Kidney tubule cell (primary cell): ENCODE measurements around the gene RPN2.

Experiments
- DNase-seq: peaks from one replicate; pipeline ENCODE4 v3.0.0-alpha.2; 2018; ENCODE audit warnings: low spot score

Gene RPN2

GRCh38 chr20:37266940-37267666, 88.0 kb downstream of the RPN2 start:
- DNase-seq: peak; percentile 15

DNA sequence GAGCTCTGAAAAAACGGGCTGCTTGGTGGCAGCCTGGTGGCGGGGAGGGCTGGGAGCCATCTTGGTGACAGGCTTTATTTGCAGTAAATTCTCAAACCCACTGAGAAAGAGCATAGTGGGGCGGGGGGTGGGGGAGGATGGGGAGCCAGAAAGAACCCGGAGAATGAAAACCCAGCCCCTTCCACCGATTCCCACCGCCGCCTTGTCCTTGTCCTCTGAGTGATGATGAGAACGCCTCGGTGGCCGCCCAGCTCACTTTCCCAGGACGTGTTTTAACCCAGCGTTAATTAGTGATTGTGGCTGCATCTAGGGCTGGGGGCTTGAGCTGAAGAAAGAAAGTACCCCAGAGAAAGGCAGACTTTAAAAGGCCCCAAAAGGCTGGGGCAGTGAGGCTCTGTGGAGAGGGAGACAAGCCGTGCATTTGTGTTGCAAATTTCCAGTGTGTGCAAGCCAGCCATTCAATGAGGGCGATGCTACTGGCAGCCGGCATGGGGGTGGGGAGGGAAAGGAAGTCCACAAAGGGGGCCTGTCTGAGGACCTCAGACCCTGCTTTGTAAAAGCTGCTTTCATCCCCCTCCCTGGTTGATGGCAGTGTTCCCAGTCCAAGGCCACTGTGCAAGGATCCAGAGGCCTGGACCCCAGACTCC, 88.7 kb downstream of the RPN2 start:
- DNase-seq: no peak

DNA sequence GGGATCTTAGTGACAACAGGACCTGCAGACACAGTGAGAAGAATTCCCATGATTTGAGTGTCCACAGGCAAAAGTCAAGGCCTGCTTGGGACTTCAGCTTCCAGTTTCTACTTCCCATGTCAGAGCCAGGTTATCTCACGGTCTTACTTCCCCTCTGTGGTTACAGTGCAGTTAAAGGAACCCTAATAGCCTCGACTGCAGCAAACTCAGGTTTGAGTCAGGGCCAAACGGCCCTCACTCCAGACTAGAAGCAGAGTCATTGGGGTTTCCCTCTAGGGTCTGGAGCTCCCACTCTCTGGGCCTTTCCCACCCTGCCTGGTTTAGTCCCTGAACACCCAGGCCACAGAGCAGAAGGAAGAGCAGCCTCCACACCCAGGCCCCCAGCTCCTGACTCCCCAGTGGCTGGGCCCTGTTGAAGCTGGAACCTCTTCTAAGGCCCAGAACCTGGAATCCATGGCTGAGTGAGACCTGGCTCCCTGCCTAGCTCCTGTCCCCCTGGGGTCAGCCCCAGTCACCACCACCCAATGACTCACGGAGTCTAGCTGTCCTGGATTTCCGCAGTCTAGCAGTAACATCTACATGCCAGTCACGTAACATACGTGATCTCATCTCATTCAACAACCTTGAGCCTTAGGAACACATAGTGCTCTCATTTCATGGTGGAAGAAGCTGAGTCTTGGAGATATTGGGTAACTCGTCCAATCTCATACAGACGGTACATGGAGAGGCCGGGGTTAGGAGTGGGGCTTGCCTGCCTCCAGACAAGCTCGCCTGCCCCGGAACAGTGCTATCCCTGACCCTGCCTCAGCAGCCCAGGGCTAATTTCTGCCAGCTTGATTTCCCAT, 91.7 kb downstream of the RPN2 start:
- DNase-seq: no peak

DNA sequence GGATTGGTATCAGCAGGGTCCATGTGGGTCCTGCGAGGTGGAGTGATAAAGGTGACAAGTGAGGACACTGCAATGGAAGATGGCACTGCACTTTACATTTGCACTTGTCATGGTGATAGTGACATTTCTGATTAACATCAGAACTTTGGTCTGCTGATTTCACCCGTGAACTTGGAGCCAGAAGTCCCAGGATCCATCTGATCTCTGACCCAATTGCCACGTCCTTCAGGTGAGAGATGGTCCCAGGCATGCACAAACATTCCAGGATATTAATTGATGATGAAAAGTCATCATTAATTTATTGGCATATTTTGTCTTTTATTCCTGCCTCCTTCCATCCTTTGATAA, 92.3 kb downstream of the RPN2 start:
- no peak for DNase-seq

DNA sequence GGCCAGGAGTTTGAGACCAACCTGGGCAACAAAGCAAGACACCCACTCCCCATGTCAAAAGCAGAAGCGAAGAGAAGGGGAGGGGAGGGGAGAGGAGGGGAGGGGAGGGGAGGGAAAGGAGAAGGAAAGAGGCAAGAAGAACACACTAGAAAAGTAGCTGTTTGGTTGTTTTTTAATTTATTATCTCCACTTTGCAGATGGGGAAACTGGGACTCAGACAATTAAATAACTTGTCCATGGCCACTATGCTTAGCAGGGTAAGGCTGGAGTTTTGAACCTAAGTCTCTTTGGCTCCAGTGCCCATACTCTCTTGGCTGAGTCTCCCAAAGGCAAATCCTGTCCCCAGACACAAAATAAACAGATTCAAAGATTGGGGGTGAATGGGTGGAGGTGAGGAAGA, 94.9 kb downstream of the RPN2 start:
- DNase-seq: no peak

DNA sequence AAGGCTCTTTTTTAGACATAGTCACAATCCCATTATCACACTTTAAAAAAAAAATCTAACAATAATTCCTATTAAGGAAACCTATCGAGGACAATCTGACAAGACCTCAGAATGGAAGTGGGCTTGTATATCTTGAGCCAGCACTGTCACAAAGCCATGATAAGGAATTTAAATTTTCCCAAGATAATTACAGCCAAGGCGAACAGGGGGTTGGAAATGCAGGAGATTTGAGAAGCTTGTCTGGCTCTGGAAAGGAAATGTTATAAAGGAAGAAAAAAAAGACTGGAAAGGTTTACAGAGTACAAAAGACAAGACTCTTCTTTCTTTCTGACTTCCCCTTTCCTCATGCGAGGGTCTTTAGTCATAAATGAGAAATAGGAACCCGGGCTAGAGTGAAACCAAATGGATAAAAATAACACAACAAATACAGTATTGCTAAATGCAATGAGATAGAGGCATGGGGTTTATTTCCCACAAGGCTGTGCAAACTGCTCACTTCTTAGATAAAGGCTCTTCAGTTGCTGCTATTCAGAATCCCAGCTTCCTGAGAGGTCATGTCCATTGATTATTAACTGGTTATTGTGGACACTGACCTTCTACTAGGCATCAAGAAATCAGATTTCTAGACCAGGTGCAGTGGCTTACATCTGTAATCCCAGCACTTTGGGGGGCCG, 95.9 kb downstream of the RPN2 start:
- no peak for DNase-seq

DNA sequence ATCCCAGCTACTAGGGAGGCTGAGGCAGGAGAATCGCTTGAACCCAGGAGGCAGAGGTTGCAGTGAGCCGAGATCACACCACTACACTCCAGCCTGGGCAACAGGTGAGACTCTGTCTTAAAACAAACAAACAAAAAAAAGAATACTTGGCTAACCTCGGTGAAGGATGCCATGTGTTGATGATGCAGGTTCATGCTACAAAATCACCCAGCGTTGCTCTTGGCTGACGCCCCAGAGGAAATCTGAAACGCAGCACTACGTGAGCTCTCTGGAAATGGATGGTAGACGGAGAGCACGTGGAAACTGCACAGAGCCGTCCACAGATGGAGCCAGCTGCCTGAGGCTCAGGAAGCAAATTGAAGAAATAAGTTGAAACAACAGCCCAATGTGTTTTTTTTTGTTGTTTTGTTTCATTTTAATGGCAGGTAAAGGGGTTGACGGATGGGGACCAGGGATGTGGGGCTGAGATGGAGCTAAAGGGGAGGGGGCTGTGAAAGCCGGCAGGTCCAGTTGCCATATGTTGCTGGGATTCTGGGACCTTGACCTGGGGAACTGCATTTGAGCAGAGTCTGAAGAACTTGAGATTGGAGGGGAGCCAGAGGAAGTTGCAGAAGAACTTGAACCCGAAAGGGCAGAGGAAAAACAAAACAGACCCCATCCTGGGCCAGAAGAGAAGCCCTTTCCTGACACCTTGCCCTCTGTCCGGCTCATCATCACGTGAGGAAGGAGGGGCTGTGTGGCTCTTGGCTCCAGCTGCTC, 97.5 kb downstream of the RPN2 start:
- peak; percentile 57 for DNase-seq

DNA sequence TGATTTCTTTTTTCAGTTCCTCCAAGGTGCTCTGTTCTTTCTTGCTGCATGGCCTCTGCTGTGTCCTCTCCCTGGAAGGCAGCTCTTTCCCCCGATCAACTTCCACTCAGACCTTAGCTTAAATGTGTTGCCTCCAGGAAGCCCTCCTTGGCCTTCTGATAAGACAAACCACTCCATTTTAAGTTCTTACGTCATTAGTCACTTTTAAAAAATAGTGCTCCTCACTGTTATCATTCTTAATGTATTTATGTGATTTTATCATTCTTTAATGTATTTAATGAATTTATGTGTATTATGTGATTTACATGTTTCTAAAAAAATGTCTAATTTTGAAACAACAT, 98.1 kb downstream of the RPN2 start:
- DNase-seq: no peak

- DNase-seq: no peak
Measured at GRCh38 chr20:37278966-37279590, 99.9 kb downstream of the RPN2 start.

DNA sequence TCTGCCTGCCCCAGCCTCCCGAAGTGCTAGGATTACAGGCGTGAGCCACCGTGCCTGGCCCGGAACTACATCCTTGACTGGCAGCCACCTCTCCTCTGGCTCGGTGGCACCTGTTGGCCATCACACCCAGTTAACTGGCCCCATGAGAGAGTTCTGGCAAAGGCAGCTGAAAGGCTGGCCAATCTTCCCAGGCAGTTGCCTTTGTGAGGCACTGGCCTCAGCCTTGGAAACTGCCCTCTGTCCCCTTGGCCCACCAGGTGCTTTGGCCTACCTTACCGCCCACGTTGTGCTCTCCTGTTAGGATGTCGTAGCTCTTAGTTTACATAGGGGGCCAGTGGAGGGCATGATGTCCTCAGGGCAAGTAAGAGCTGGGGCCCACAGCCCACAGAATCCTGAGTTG, 100.7 kb downstream of the RPN2 start:
- DNase-seq: no peak

GRCh38 chr20:37280403-37280802, 101.3 kb downstream of the RPN2 start:
- DNase-seq: no peak

DNA sequence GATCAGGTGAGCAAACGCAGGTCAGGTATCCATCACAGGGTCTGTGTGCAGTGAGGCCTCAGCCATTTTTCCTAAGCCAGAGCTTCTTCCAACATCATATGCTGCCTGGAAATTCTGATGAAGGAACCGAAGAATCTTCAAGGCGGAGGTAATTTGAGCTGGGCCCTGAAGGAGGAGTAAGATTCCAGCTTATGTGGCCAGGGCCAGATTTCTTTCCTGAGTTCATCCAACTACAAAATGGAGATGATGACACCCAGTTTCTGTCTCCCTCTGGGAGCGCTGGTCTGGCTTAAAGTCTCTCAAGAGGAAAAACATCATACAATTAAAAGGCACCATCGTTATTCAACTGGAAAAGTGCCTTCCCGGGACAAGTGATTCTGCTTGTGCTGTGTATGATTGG, 103.4 kb downstream of the RPN2 start:
- DNase-seq: peak; percentile 26

GRCh38 chr20:37283530-37284195, 104.5 kb downstream of the RPN2 start:
- DNase-seq: no peak

DNA sequence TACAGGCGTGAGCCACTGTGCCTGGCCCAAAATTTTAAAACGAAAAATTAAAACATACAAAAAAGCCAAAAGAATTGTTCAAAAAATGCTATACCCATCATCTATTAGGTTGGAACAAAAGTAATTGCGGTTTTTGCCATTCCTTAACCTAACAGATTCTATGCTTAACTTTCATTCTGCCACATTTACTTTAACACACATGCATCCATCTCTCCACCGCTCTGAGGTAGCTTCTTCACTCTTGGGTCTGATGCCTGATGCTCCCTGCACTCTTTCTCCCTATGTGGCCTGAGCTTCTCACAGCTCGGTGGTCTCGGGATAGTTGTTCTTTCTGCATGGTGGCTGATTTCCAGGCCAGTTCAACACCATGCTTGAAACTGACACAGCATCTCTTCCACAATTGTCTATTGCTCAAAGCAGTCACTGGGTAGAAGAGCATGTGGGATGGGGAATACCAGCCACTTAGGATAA, 105.6 kb downstream of the RPN2 start:
- no peak for DNase-seq

GRCh38 chr20:37285664-37286374, 106.7 kb downstream of the RPN2 start:
- no peak for DNase-seq

DNA sequence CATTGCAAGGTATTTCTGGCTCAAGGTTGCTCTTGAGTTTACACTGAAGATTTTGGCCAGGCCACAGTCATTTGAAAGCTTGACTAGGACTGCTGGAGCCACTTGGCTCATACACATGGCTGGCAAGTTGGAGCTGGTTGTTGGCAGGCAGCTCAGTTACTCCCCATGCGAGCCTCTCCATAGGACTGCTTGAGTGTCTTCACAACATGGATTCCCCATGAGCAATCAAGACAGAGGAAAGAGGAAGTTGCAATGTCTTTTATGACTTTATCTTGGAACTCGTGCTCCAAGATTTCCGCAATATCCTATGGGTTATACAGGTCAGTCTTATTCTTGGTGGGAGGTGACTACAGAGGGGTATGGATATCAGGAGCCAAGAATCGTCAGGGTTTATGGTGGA, 109.0 kb downstream of the RPN2 start:
- DNase-seq: no peak

GRCh38 chr20:37290158-37290810, 111.2 kb downstream of the RPN2 start:
- no peak for DNase-seq
